Dermis microvascular lymphatic vessel endothelial cell (primary cell): ENCODE data around the gene CTAG2. TPM values are rescaled to one million over a fixed set of nuclear protein-coding genes. Genes with fewer than 3 reads are reported as not detected.
"Not testable (repeated sequence)": the region's sequence is repeated elsewhere in the genome, so short reads cannot be mapped to it uniquely, and the experiment has no call there.

Source experiments
- DNase-seq, 2 donors: peaks; one replicate each; pipeline versions ENCODE4 v3.0.0 to v3.0.0-alpha.2; 2010; ENCODE audit warnings: low read depth in 2 of 2
- total RNA-seq: library from RNA; depleted of rRNA; stranded (reverse); fragments of >200 nt; gene quantifications from 2 replicates; pipeline ENCODE4 v1.2.1, GENCODE V29; 2014

Gene CTAG2
- total RNA-seq: not detected in 2 replicates

GRCh38 chrX:154653413-154653812 is at the start of gene CTAG2:
Gene CTAG2 (minus strand): TSS chrX:154653579. CDS start chrX:154653515, 64 bp downstream.
- not testable (repeated sequence) for DNase-seq

- DNase-seq: no peak
These were observed 45.4 kb upstream of the CTAG2 start for GRCh38 chrX:154698630-154699248.

- no peak for DNase-seq
These were observed 43.3 kb upstream of the CTAG2 start for GRCh38 chrX:154696676-154697045.

GRCh38 chrX:154695911-154696675 is 42.7 kb upstream of the CTAG2 start:
- peak in 1 of 2 donors; percentile 54 for DNase-seq

GRCh38 chrX:154693394-154693793 is 40.0 kb upstream of the CTAG2 start:
- no peak for DNase-seq

GRCh38 chrX:154690438-154690837 is 37.1 kb upstream of the CTAG2 start:
- not testable (repeated sequence) for DNase-seq

- DNase-seq: not testable (repeated sequence)
These were observed 18.7 kb upstream of the CTAG2 start for GRCh38 chrX:154672084-154672483.

- DNase-seq: not testable (repeated sequence)
These were observed 17.5 kb upstream of the CTAG2 start for GRCh38 chrX:154670848-154671247.

GRCh38 chrX:154661899-154662298 is 8.5 kb upstream of the CTAG2 start:
- DNase-seq: no peak

GRCh38 chrX:154661170-154661569 is 7.8 kb upstream of the CTAG2 start:
- no peak for DNase-seq

- DNase-seq: no peak
These were observed 7.2 kb upstream of the CTAG2 start for GRCh38 chrX:154660541-154660940.

GRCh38 chrX:154658957-154659356 is 5.6 kb upstream of the CTAG2 start:
- no peak for DNase-seq

- DNase-seq: no peak
These were observed 4.8 kb upstream of the CTAG2 start for GRCh38 chrX:154658187-154658586.

GRCh38 chrX:154657226-154657805 is 3.9 kb upstream of the CTAG2 start:
- no peak for DNase-seq

GRCh38 chrX:154655786-154656185 is 2.4 kb upstream of the CTAG2 start:
- DNase-seq: no peak

GRCh38 chrX:154655346-154655745 is 2.0 kb upstream of the CTAG2 start:
- DNase-seq: no peak

- no peak for DNase-seq
These were observed 1.5 kb upstream of the CTAG2 start for GRCh38 chrX:154654925-154655324.

- no peak for DNase-seq
These were observed 993 bp upstream of the CTAG2 start for GRCh38 chrX:154654372-154654771.

GRCh38 chrX:154653048-154653401 is 354 bp downstream of the CTAG2 start:
- DNase-seq: no peak

GRCh38 chrX:154652311-154653047 is 900 bp downstream of the CTAG2 start:
- DNase-seq: no peak

- DNase-seq: no peak
These were observed 3.2 kb downstream of the CTAG2 start for GRCh38 chrX:154650221-154650510.

- no peak for DNase-seq
These were observed 3.7 kb downstream of the CTAG2 start for GRCh38 chrX:154649503-154650220.
